HCT116 (cell line): ENCODE results near the gene GAGE12G. TPM values are rescaled to one million over a fixed set of nuclear protein-coding genes. Genes with fewer than 3 reads are reported as not detected.
"Not testable (repeated sequence)": the region's sequence is repeated elsewhere in the genome, so short reads cannot be mapped to it uniquely, and the experiment has no call there.

Experiments
- ATAC-seq: fragments of 200-7000 bp; cut with Tn5 transposase; 2 replicates; pipeline ENCODE4 v1.9.1; 2020; ENCODE audit warnings: mild to moderate bottlenecking, moderate library complexity
- Bru-seq: library from RNA; stranded (reverse); fragments of 400-500 nt; gene quantifications from one replicate; lab custom pipeline; 2021; lab: Mats Ljungman, UMichigan
- BruChase-seq, 2 experiments: library from RNA; stranded (reverse); fragments of 400-500 nt; gene quantifications; one replicate each; lab custom pipeline; 2021; lab: Mats Ljungman, UMichigan
- BruUV-seq: library from RNA; stranded (reverse); fragments of 400-500 nt; replicated peaks from 2 replicates; lab custom pipeline; 2021; lab: Mats Ljungman, UMichigan
- CTCF ChIA-PET: fragments of 300-600 bp; sonication (Branson Sonifier 250); formaldehyde crosslinking; loops from one replicate; lab custom pipeline; 2021; ENCODE audit warnings: antibody characterized with exemption; lab: Charles Lee
- POLR2A ChIA-PET: fragments of 300-600, 350-600 bp; sonication (Branson Sonifier 250); formaldehyde crosslinking; loops from one replicate; lab custom pipeline; 2021; ENCODE audit warnings: antibody characterized with exemption; lab: Charles Lee
- RAD21 ChIA-PET, 2 experiments: fragments of 300-600 bp; sonication (Branson Sonifier 250); formaldehyde crosslinking; loops; one replicate each; lab custom pipeline; 2023; ENCODE audit warnings: low total read pairs in 2 of 2; ENCODE audit not compliant: uncharacterized antibody in 2 of 2, unreplicated experiment in 2 of 2, low non-redundant PET in 1 of 2; lab: Charles Lee
- DNase-seq: peaks from one replicate; pipeline ENCODE4 v3.0.0-alpha.2; 2010; ENCODE audit warnings: low read depth, low spot score
- H2AFZ ChIP-seq: fragments of 200-600 bp; shearing (Covaris generic), sonication (generic); 2 replicates; pipeline ENCODE4 v1.6.1; 2017; ENCODE audit warnings: low read depth, mixed run types, mixed read lengths, antibody characterized with exemption, low read length; ENCODE audit not compliant: poor library complexity, severe bottlenecking
- H3K27ac ChIP-seq: 2 replicates; pipeline ENCODE4 v1.5.1; 2012; ENCODE audit warnings: low read depth, low read length
- H3K27me3 ChIP-seq: fragments of 200-600 bp; sonication (generic); 2 replicates; pipeline ENCODE4 v1.6.1; 2016; ENCODE audit warnings: mixed run types, low read length, mixed read lengths; ENCODE audit not compliant: insufficient read depth
- H3K36me3 ChIP-seq, 2 experiments: fragments of 200-500 bp in 1 of 2; fragments of 200-600 bp in 1 of 2; sonication (Bioruptor generic) in 1 of 2; sonication (generic) in 1 of 2; 2 replicates each; pipeline versions ENCODE4 v1.5.1 to v1.6.1; 2014 to 2016; ENCODE audit warnings: low read length in 2 of 2, inconsistent platforms in 1 of 2, mixed read lengths in 1 of 2, mixed run types in 1 of 2; ENCODE audit not compliant: insufficient read depth in 2 of 2, control insufficient read depth in 1 of 2
- H3K4me1 ChIP-seq, 2 experiments: fragments of 200-600 bp in 1 of 2; sonication (generic) in 1 of 2; 2 replicates each; pipeline versions ENCODE4 v1.5.1 to v1.6.1; 2012 to 2017; ENCODE audit warnings: low read length in 2 of 2, inconsistent platforms in 1 of 2, mild to moderate bottlenecking in 1 of 2, mixed read lengths in 1 of 2, mixed run types in 1 of 2, moderate library complexity in 1 of 2; ENCODE audit not compliant: insufficient read depth in 2 of 2, control insufficient read depth in 1 of 2
- H3K4me2 ChIP-seq: fragments of 200-600 bp; sonication (generic); 2 replicates; pipeline ENCODE4 v1.6.1; 2017; ENCODE audit warnings: mixed run types, low read length, mixed read lengths
- H3K4me3 ChIP-seq, 2 experiments: fragments of 200-600 bp in 1 of 2; sonication (generic) in 1 of 2; replicated peaks in 1 of 2; 2 replicates each; pipeline ENCODE4 v1.5.1; 2011 to 2016; ENCODE audit warnings: low read length in 2 of 2, control low read depth in 1 of 2, low read depth in 1 of 2, mild to moderate bottlenecking in 1 of 2, mixed read lengths in 1 of 2, mixed run types in 1 of 2
- H3K79me2 ChIP-seq: fragments of 200-600 bp; sonication (generic); 2 replicates; pipeline ENCODE4 v1.6.1; 2017; ENCODE audit warnings: mild to moderate bottlenecking, mixed run types, low read length, moderate library complexity, mixed read lengths; ENCODE audit not compliant: insufficient read depth
- H3K9ac ChIP-seq: fragments of 200-600 bp; sonication (generic); 2 replicates; pipeline ENCODE4 v1.6.1; 2016; ENCODE audit warnings: low read length, mixed read lengths
- H3K9me2 ChIP-seq: fragments of 200-600 bp; sonication (generic), shearing (Covaris generic); 2 replicates; pipeline ENCODE4 v1.6.1; 2017; ENCODE audit warnings: mixed run types, mild to moderate bottlenecking, moderate library complexity; ENCODE audit not compliant: insufficient read depth
- H3K9me3 ChIP-seq, 2 experiments: fragments of 200-500 bp in 1 of 2; fragments of 200-600 bp in 1 of 2; sonication (Bioruptor generic) in 1 of 2; sonication (generic) in 1 of 2; 2 replicates each; pipeline ENCODE4 v1.6.1; 2014 to 2017; ENCODE audit warnings: low read length in 2 of 2, mixed read lengths in 2 of 2, inconsistent platforms in 1 of 2, low read depth in 1 of 2, mild to moderate bottlenecking in 1 of 2, mixed run types in 1 of 2, moderate library complexity in 1 of 2; ENCODE audit not compliant: control insufficient read depth in 1 of 2, insufficient read depth in 1 of 2
- H4K20me1 ChIP-seq: fragments of 200-600 bp; sonication (generic), shearing (Covaris generic); 2 replicates; pipeline ENCODE4 v1.6.1; 2017; ENCODE audit warnings: mixed run types, mild to moderate bottlenecking, moderate library complexity; ENCODE audit not compliant: insufficient read depth
- intact Hi-C: fragments of 100-400 bp; cut with micrococcal nuclease; formaldehyde crosslinking; loops from 2 replicates; pipeline ENCODE4 v1.10.0; 2022
- long read RNA-seq: library from polyadenylated mRNA; unstranded; transcript quantifications from one replicate; pipeline ENCODE4 v2.0.0, GENCODE V29; 2021; ENCODE audit not compliant: unreplicated experiment
- polyA plus RNA-seq: library from polyadenylated mRNA; unstranded; fragments of >200 nt; gene quantifications from 2 replicates; pipeline ENCODE4 v1.2.1, GENCODE V29; 2012; ENCODE audit warnings: missing spikeins
- total RNA-seq: library from RNA; stranded (reverse); gene quantifications from one replicate; pipeline ENCODE4 v1.2.1, GENCODE V29; 2021; ENCODE audit not compliant: unreplicated experiment

The GAGE12G gene
- not detected for total RNA-seq
- not detected in 2 replicates for polyA plus RNA-seq
- Bru-seq, nascent RNA: not detected
- not detected for BruChase-seq, experiment 1, labeled RNA remaining after a 6-hour chase
- not detected for BruChase-seq, experiment 2, labeled RNA remaining after a 2-hour chase
- long read RNA-seq: 0 reads

GRCh38 chrX:49570100-49570499 is at the start of gene GAGE12G:
Gene GAGE12G (plus strand): TSS chrX:49570400. CDS start chrX:49571555, 1,155 bp downstream.
- H4K20me1 ChIP-seq, DNase-seq, POLR2A ChIA-PET, H3K4me2 ChIP-seq, H3K4me3 ChIP-seq, H3K79me2 ChIP-seq, ATAC-seq, RAD21 ChIA-PET, H3K9ac ChIP-seq, H2AFZ ChIP-seq, H3K36me3 ChIP-seq, CTCF ChIA-PET, H3K27ac ChIP-seq, H3K4me1 ChIP-seq, H3K27me3 ChIP-seq, BruUV-seq, H3K9me2 ChIP-seq, H3K9me3 ChIP-seq, intact Hi-C loops: not testable (repeated sequence)

GRCh38 chrX:49531877-49532276 is 38.3 kb upstream of the GAGE12G start, which contains the start of gene GAGE12C:
Gene GAGE12C (plus strand): TSS chrX:49532177. CDS start chrX:49533332, 1,155 bp downstream.
- DNase-seq, H3K9ac ChIP-seq, H3K79me2 ChIP-seq, H3K4me1 ChIP-seq, POLR2A ChIA-PET, H3K27ac ChIP-seq, H2AFZ ChIP-seq, intact Hi-C loops, H3K9me3 ChIP-seq, RAD21 ChIA-PET, H3K36me3 ChIP-seq, CTCF ChIA-PET, H3K9me2 ChIP-seq, H3K27me3 ChIP-seq, H4K20me1 ChIP-seq, H3K4me3 ChIP-seq, H3K4me2 ChIP-seq, BruUV-seq, ATAC-seq: not testable (repeated sequence)

- H3K9me2 ChIP-seq, DNase-seq, H4K20me1 ChIP-seq, H3K4me2 ChIP-seq, ATAC-seq, H3K9me3 ChIP-seq, H3K36me3 ChIP-seq, RAD21 ChIA-PET, H3K4me1 ChIP-seq, H3K27ac ChIP-seq, POLR2A ChIA-PET, H3K9ac ChIP-seq, BruUV-seq, H3K4me3 ChIP-seq, H3K79me2 ChIP-seq, CTCF ChIA-PET, H3K27me3 ChIP-seq, H2AFZ ChIP-seq, intact Hi-C loops: not testable (repeated sequence)
These were observed 28.8 kb upstream of the GAGE12G start, which contains the start of gene GAGE12D for GRCh38 chrX:49541433-49541832. Gene GAGE12D (plus strand): TSS chrX:49541733. CDS start chrX:49542888, 1,155 bp downstream.

- H3K27ac ChIP-seq, H3K9me2 ChIP-seq, H3K9ac ChIP-seq, CTCF ChIA-PET, H4K20me1 ChIP-seq, H3K27me3 ChIP-seq, H3K4me2 ChIP-seq, POLR2A ChIA-PET, H3K79me2 ChIP-seq, RAD21 ChIA-PET, H3K9me3 ChIP-seq, intact Hi-C loops, BruUV-seq, H3K4me3 ChIP-seq, H2AFZ ChIP-seq, H3K4me1 ChIP-seq, DNase-seq, H3K36me3 ChIP-seq, ATAC-seq: not testable (repeated sequence)
These were observed 19.2 kb upstream of the GAGE12G start, which contains the start of gene GAGE12E for GRCh38 chrX:49550989-49551388. Gene GAGE12E (plus strand): TSS chrX:49551289. CDS start chrX:49552444, 1,155 bp downstream.
